Dermis blood vessel endothelial cell (primary cell): ENCODE measurements around the gene MSL1. TPM values are rescaled to one million over a fixed set of nuclear protein-coding genes. Genes with fewer than 3 reads are reported as not detected.

ENCODE experiments used
- DNase-seq: peaks from one replicate; pipeline ENCODE4 v3.0.0; 2010
- total RNA-seq: library from RNA; depleted of rRNA; stranded (reverse); fragments of >200 nt; gene quantifications from 2 replicates; pipeline ENCODE4 v1.2.3, GENCODE V29; 2014

The MSL1 gene, protein sequence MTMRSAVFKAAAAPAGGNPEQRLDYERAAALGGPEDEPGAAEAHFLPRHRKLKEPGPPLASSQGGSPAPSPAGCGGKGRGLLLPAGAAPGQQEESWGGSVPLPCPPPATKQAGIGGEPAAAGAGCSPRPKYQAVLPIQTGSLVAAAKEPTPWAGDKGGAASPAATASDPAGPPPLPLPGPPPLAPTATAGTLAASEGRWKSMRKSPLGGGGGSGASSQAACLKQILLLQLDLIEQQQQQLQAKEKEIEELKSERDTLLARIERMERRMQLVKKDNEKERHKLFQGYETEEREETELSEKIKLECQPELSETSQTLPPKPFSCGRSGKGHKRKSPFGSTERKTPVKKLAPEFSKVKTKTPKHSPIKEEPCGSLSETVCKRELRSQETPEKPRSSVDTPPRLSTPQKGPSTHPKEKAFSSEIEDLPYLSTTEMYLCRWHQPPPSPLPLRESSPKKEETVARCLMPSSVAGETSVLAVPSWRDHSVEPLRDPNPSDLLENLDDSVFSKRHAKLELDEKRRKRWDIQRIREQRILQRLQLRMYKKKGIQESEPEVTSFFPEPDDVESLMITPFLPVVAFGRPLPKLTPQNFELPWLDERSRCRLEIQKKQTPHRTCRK
- 50.2 and 54.1 TPM in 2 replicates for total RNA-seq

DNA sequence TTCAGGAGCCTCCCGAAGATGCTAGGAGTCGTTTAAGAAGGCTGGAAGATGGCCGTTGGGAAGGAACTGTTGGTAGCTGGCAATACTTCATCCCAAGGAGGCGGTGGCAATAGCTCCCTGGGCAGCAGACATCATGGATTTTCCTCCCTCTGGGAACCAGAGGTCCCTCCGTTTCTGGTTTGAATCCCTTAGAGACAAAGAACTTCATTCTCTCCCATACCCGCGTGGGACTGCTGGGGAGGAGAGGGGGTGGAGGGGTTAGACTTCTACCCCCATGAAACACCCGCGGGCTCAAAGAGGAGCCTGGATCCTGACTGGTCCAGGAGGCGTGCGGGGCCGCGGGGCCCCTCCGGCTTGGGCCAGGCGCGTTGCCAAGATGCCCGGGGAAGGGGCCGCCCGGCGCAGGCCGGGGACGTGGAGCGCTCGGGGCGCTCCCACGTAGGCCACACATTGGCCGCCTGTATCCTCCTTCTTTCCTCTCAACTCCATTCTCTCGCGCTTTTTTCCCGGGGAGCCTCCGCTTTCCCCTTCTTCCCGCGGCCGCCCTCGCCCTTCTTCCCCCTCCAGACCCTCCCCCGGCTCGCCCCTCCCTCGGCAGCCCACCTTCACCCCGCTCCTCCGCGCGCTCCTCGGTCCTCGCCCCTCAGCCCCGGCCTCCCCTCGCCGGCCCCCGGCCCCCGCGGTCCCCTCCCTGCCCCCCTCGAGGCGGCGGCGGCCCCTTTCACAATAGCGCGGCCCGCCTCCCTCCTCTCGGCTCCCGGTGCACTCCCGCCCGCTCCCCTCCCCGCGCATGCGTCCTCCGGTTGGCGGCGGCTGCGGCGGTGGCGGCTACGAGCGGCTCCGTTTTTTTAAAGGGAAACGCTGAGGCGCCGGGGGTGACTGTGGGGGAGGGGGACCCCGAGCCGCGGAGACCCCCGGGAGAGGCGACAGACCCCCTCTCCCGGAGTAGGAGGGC, at the start of gene MSL1:
Gene MSL1 (plus strand): TSS at position 791 of the 955 bp plus-strand sequence. CDS start 642 bp downstream, outside the sequence.
- DNase-seq, result peak; percentile 84

DNA sequence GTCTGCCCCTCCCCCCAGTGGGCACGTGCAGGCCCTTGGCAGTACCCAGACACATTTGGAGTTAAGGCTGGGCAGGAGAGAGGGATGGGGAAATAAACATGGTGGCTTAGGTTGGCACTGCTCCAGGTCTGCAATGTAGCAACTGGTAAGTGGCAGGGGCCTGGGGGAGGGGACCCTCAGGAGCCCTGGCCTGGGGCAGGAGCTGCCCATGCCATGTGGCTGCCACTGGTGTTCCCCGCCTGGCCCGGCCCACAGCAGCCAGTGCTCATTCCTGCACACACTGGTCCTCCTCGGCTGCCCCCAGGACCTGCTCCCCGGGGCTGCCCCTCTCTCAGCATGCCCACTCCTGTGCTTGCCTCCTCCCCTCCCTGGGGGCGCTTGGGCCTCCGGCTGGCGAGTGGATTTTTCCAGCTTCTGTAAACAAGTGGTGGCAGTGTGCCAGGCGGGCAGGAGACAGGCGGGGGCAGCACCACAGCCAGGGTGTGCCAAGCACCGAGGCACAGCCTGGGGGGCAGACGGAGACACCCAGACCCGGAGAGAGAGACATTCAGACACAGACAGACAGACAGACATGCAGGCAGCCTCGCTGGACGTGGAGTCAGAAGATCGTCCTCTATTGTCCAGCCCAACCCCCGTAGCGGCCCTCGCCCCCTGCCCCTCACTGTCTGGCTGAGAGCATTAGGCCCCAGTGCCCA, 49.6 kb upstream of the MSL1 start:
- peak; percentile 57 for DNase-seq

DNA sequence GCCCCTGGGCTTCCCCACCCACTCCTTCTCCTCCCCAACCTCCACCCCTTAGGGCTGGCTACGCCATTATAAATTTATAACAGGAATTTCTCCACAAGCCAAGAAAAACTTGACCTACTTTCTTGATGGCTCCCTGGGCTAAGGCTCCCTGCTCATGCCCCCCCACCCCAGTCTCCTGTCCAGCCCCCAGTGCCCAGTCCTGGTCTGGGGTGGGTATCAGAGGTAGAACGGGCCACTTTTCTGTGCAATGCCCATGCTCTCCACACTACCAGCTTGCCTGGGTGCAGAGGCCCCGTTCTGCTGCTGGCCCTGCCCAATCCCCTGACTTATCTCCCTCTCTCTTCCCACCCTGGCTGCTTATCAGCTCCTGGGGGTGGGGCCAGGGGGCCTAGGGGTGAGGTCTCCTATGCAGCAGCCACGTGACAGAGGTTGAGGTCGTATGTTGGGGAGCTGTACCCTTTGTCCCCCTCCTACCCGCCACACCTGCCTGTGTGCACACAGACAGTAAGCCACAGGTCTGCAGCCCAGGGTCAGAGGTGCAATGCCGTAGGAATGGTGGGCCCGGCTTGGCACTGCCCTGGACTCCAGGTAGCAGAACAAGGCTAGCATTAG, 48.9 kb upstream of the MSL1 start:
- no peak for DNase-seq

DNA sequence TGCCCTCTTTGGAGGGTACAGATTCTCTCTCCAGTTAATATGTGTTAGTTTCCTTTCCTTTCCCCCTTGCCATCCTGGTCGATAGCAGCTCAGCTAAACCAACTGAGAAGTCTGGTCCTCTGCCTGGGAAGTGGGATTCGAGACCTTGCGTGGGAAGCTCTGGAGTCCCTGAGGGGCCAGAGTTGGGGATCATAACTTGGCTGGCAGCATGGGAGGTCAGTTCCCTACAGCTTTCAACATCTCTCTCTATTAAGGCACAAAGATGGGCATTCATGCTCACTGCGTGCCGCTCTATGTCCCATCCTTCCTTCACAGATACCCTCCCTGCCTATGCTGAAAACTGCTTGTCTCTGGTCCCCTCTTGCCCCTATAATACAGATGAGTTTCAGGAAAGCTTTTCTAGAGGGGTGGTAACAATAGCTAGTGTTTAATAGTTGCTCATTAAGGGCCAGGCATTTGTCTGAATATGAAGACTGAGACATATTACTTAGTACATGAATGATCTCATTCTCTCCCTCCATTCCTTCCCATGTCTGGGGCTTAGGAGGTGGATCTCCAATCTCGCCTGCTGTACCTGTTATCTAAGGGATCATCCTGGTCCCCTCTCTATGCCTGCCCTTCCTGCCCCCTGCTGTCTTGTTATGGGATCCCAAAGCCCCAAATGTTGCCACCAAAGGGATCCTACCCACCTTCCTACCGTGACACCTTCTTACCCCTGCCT, 48.2 kb upstream of the MSL1 start:
- DNase-seq, result no peak

DNA sequence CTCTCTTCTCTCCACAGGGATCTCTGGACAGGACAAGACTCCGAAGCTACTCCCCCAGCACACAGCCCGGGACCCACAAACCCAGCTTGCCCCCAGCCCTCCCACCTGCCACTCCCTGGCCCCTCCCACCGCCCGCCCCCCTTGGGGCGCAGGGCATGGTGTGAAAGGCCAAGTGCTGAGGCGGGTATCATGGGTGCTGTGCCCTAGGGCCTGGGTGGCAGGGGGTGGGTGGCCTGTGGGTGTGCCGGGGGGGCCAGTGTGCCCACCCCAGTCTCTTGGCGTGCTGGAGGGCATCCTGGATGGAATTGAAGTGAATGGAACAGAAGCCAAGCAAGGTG, 47.6 kb upstream of the MSL1 start:
- no peak for DNase-seq

DNA sequence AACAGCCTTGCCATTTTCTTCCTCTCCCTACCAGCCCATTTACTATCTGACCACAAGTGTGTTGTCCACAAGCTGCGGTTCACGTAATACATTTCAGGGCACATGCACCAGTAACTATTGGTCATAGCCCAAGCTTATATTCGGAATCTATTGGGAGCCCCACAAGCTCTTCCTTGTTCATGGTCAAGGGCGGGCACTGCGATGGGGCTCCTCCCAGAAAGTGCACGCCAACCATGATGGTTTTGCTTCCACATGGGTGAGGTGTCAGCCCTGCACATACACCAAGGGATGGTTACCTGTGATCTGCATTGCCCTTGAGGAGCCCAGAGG, 46.9 kb upstream of the MSL1 start:
- DNase-seq, result no peak

DNA sequence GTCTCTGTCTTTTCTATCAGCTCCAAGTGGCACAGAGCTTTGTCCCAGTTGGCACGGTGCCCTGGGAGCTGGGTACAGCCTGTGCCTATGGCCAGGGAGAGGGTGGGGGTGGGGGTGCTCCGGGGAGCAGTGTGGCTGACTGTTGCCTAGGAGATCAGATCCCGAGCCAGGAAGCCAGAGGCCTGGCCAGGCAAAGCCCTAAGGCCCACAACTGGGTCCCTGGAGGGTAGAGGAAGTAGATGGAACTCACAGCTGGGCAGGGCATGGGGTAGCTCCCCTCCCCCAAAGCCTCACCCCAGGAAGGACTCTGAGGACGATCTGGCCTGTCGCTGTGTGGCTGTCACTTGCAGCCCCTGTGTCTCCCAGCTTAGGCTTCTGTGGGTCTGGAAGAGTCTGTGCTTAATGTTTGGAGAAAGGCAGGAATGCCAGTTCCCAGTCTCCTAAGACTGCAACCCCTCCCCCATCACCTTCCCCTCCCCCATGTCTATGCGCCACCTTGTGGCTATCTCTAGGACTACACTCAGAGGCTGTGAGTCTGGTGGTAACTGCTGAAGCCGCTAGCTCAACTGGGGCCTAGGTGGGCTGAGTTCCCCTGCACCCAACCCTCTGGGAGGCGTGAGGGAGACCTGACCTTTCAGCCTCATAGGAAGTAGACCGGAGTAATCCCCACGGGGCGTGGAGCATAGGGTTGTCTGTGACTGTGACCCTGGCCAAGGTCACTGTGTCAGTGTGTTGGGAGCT, 46.4 kb upstream of the MSL1 start:
- DNase-seq, result peak; percentile 76

DNA sequence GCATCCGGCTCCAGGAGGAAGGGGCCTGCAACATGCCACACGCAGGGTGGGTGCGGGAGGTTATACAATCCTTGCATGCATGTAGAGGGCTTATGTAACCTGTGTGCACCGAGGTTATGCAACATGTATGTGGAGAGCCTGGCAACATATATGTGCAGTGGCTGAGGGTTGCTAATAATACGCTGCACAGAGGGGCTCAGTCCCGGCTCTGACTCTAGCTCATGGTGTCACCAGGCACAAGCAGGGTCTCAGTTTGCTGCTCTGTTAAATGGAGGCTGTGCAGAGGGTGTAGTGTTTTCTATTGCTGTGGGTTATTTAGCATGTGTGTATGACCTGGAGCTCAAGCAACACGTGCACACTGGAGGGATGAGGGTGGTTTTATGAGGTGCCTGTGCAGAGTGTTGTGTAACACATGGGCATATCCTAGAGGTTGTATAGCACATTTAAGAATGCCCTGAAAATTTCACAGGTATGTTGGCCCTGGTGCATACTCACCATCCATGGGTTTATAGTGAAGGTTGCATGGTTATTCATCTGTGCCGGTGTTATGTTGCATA, 45.8 kb upstream of the MSL1 start:
- DNase-seq, result no peak

DNA sequence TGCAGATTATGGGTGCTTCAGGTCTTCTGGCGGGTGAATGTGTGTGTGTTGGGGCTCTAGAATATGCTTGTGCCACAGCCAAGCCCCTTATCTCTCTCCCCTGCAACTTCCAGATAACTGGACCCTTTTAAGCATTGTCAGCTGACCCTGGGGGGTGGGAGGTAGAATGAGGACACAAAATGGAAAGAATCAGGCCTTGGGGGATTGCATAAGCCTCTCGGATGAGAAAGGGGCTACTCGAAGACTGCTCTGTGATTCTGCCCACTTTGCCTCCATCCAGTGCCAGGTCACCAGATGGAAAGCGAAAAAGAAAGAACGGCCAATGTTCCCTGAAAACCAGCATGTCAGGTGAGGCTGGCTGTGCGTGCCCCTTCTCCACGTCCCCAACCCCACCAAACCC, 45.2 kb upstream of the MSL1 start:
- no peak for DNase-seq

DNA sequence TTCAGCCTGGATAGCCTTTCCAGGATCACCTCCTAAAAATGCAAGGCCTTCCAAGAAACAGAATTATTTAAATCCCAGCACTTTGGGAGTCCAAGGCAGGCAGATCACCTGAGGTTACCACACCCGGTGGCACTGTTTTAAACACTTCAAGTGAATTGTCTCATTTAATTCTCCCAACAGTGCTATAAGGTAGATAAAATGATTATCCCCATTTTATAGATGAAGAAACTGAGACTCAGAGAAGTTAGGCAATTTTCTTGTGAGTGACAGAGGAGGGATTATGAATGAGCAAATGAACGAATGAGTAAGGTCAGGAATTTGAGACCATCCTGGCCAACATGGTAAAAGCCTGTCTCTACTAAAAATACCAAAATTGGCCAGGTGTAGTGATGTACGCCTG, 42.2 kb upstream of the MSL1 start:
- DNase-seq, result no peak

DNA sequence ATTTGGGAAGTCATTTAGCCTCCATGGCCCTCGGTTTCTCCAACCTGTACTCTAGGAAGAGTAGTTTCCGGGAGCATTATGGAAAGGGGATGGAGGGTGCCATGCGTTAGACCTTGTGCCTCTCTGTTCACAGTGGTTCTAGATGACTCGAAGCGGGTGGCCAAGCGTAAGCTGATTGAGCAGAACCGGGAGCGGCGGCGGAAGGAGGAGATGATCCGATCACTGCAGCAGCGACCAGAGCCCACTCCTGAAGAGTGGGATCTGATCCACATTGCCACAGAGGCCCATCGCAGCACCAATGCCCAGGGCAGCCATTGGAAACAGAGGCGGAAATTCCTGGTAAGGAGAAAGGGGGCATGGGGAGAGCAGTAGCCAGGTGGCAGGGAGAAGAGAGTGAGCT, 37.3 kb upstream of the MSL1 start:
- no peak for DNase-seq

DNA sequence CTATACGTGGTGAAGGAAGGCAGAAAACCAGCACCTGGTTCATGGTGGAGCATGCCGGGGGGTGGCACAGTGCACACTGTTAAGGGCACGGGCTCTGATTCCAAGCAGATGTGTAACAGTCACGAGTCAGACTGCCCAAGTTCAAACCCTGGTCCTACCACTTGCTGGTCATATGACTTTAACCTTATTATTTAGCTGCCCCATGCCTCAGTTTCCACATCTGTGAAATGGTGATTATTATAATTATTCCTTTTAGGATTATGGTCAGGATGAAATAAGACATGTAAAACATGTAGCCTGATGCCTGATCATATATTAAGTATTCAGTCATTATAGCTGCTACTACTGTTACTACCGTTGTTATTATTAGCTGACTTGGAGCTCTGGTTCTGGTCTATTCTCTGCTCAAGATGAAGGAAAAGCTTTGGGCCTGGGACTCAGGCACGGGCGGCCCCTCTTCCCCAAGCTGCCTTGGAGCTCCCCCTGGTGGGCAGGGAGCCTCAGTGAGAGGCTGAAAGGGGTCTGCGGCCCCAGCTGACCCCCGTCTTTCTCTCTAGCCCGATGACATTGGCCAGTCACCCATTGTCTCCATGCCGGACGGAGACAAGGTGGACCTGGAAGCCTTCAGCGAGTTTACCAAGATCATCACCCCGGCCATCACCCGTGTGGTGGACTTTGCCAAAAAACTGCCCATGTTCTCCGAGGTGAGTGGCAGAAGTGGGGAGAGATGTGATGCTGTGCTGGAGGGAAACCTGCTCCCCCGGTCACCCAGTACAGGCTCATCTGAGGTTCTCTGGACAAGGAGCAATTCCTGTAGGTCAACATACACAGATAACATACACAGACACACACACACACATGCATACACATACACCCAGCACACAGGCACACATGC, 35.4 kb upstream of the MSL1 start:
- peak; percentile 75 for DNase-seq

DNA sequence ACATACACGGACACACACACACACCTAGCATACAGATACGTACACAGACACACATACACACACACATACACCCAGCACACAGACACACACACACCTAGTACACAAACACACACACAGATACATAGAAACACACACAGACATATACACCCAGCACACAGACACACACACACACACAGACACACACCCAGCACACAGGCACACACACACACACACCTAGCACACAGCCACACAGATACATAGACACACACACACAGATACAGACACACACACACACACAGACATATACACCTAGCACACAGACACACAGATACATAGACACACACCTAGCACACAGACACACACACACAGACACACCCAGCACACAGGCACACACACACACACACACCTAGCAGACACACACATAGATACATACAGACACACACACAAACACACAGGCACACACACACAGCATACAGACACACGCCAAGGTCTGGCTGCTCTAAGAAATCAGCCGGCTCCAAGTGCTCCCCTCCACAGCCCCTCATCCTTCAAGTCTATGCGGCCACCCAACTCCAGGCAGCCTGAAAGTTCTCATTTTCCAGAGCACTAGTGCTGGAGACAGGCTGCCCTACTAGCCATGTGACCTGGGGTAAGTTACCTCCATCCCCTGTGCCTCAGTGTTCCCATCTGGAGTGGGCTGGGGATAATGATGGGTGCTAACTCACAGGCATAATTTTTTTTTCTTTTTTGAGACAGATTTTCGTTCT, 34.5 kb upstream of the MSL1 start:
- DNase-seq, result no peak

DNA sequence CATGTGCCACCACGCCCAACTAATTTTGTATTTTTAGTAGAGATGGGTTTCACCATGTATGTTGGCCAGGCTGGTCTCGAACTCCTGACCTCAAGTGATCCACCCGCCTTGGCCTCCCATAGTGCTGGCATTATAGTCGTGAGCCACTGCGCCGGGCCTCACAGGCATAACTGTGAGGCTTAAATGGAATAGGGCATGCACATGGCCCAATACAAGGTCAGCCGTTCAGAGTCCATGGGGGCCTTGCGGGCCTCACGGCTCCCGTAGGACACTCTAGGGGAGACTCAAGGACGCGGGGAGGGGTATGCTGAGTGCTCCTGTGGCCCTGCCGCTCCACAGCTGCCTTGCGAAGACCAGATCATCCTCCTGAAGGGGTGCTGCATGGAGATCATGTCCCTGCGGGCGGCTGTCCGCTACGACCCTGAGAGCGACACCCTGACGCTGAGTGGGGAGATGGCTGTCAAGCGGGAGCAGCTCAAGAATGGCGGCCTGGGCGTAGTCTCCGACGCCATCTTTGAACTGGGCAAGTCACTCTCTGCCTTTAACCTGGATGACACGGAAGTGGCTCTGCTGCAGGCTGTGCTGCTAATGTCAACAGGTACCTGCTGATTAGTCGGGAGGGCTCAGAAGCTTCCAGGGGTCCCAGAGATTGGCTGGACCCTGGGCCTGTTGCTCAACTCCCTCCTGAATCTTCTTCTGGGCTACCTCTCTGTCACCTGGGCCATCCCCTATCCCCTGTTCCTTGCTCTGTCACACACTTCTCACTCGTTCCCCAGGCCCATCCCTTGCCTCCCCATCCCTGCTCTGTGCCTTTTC, 33.7 kb upstream of the MSL1 start:
- no peak for DNase-seq

DNA sequence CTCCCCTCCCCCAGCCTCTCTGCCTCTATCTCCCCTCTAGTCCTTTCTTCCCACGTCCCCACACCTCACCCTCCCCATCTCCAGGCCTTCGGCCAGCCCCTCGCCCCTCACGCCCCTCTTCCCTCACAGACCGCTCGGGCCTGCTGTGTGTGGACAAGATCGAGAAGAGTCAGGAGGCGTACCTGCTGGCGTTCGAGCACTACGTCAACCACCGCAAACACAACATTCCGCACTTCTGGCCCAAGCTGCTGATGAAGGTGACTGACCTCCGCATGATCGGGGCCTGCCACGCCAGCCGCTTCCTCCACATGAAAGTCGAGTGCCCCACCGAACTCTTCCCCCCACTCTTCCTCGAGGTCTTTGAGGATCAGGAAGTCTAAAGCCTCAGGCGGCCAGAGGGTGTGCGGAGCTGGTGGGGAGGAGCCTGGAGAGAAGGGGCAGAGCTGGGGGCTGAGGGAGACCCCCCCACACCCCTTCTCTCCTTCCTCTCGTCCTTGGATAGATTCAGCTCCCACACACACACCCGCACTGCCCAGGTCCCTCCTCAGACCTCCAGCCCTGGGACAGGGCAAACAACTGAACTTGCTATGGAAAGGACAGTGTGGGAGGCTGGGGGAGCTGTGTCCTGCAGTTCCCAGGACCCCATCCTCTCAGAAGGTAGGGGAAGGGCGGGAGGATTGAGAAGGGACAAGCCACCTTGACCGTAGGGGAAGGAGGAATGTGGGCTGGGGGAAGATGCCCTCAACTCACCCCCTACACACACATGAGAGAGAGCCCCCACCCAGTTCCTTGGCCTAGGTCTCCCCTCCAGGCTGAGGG, 32.5 kb upstream of the MSL1 start:
- DNase-seq, result no peak

DNA sequence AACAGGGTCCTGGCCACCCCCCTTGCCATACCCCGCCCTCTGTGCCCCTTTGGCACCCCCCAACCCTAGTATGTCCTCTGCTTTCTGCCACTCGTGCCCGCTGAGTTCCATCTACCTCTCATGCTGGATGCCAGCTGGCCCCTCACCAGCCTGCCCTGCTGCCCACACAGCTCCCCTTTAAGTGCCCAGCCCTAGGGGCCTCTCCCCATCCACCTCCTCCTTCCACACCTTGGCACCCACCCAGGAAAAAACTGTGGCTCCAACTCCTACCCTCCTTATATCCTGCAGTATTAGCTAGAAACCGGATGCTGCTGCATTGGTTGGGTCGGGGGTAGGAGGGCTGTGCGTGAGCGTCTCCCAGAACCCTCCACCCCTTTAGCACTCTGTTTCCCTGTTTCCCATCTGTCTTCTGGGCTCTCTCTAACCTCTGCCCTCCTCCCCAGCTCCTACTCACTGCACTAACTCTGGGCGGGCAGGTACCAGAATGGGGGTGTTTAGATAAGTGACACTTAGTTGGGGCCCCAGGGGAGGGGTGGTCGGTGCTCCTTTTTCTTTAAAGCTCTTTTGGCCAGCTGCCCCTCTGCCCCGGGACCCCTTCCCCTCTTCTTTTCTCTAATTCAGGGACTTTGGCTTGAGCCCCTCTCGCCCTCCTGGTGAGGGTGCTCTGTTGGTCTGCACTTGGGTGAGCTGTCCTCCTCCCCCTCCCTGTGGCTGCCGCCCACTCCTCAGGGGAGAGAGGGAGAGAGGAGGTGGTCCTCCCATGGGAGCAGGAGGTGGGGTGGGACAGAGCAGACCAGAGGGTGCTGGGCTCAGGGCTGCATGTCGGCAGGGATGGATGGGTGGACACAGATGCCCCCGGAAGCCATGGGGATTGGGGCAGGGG, 31.3 kb upstream of the MSL1 start:
- no peak for DNase-seq
